Thoracic aorta endothelial cell (primary cell): ENCODE measurements around the gene FCAMR. TPM values are rescaled to one million over a fixed set of nuclear protein-coding genes. Genes with fewer than 3 reads are reported as not detected.

Source experiments
- total RNA-seq: library from RNA; depleted of rRNA; stranded (reverse); fragments of >200 nt; gene quantifications from 2 replicates; pipeline ENCODE4 v1.2.3, GENCODE V29; 2012

FCAMR gene, protein sequence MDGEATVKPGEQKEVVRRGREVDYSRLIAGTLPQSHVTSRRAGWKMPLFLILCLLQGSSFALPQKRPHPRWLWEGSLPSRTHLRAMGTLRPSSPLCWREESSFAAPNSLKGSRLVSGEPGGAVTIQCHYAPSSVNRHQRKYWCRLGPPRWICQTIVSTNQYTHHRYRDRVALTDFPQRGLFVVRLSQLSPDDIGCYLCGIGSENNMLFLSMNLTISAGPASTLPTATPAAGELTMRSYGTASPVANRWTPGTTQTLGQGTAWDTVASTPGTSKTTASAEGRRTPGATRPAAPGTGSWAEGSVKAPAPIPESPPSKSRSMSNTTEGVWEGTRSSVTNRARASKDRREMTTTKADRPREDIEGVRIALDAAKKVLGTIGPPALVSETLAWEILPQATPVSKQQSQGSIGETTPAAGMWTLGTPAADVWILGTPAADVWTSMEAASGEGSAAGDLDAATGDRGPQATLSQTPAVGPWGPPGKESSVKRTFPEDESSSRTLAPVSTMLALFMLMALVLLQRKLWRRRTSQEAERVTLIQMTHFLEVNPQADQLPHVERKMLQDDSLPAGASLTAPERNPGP
- total RNA-seq, result not detected in 2 replicates

DNA sequence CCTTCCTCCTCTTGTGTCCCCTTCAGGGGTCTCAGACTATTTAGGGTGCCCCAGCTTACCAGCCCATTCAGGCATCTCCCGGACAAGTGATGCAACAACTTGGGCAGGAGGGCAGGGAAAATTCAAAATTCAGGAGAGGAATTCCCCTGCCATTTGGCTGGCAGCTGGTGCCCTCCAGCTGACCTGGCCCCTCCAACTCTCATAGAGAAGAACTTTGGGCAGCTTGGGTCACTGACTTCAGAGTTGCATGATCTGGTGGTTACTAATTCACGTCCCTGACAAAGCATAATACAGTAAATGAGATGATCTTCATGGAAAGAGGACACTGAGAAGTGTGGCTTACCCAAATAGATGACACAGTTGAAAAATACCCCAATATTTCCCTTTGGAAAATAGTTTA, at the start of gene FCAMR:
Gene FCAMR (minus strand): TSS at position 15 of the 400 bp plus-strand sequence. CDS start 335 bp downstream, outside the sequence.

DNA sequence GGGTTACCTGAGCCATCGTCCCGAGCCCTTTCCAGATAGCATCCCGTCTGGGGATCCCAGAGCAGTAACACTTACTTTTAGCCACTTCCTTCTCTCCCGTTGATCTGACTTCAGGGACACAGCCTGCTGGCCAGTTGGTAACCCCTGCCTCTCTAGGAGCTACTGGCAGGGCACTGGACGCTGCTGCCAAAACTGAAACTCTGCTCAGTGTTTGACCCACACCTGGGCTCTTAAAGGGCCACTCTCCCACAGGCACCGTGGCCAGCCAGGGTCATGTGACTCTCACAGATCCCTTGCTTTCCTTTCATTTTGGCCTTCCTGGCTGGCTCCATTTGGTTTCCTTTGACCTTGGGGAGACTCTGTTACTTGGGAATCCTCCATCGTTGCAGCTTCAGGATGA, 24.0 kb downstream of the FCAMR start, which contains the start of gene PIGR:
Gene PIGR (minus strand): TSS at position 206 of the 400 bp plus-strand sequence. CDS start 5,935 bp downstream, outside the sequence.

DNA sequence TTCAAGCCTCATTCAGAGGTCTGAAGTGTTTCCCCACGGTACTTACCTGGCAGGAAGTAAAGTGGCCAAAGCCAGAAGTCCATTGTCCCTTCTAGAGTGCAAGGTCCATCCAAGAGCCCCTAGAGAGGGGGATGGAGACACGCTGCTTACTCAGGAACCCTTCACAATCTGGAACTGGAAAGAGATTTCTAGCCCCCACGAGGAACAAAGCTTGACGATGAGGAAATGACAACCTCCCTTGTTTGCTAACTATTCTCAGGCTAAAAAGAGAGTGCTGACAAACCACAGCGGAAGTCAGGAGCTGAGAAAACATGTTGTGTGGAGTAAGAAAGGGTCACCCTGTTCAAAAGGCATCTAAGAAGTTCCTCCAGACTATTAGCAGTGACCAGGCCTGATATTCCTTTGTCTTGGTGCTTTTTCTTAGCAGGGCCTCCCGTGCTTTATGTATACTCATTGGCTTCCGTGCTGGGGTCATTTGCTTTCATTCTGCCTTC, 48.4 kb downstream of the FCAMR start, which contains the start of gene FCMR:
Gene FCMR (minus strand): TSS at position 170 of the 494 bp plus-strand sequence. CDS start 87 bp downstream, at position 83.

Other genes starting within 250 kb of the FCAMR start
- gene IL19, start 199.7 kb downstream of the FCAMR start, total RNA-seq, result not detected in 2 replicates
- gene IL10, start 198.0 kb downstream of the FCAMR start, total RNA-seq, result not detected in 2 replicates
- not detected in 2 replicates for gene IL20, start 104.8 kb downstream of the FCAMR start, total RNA-seq
- not detected in 2 replicates for gene IL24, start 73.0 kb downstream of the FCAMR start, total RNA-seq
- 0.14 TPM in 1 of 2 replicates, not detected in the other for gene FCMR, start 48.5 kb downstream of the FCAMR start, total RNA-seq
- gene PIGR, start 24.0 kb downstream of the FCAMR start, total RNA-seq, result not detected in 2 replicates
- not detected in 2 replicates for gene C1orf116, start 62.3 kb upstream of the FCAMR start, total RNA-seq
- 12.9 and 13.6 TPM in 2 replicates for gene YOD1, start 80.7 kb upstream of the FCAMR start, total RNA-seq
- gene PFKFB2, start 82.8 kb upstream of the FCAMR start, total RNA-seq, result 1.2 and 1.4 TPM in 2 replicates
- gene C4BPB, start 118.4 kb upstream of the FCAMR start, total RNA-seq, result not detected in 2 replicates
- not detected in 2 replicates for gene C4BPA, start 133.8 kb upstream of the FCAMR start, total RNA-seq